Stimulated activated naive CD8-positive, alpha-beta T cell treated with anti-CD3 and anti-CD28 coated beads, Interleukin-15, amount 100 ng/mL, for 72 hours (primary cell): ENCODE data around the gene PSMD13.

Experiments used
- ATAC-seq: fragments of 150-1000 bp; cut with Tn5 transposase; 2 replicates; pipeline ENCODE4 v1.10.0; 2021; ENCODE audit warnings: mild to moderate bottlenecking, moderate library complexity
- DNase-seq, 2 donors: peaks; one replicate each; pipeline ENCODE4 v3.0.0; 2021 to 2022
- H3K27ac Mint-ChIP-seq, 2 donors: one replicate each; pipeline ENCODE4 v1.8.0; 2022; ENCODE audit warnings: mild to moderate bottlenecking in 2 of 2, mixed read lengths in 2 of 2, moderate library complexity in 2 of 2
- H3K27me3 Mint-ChIP-seq: one replicate; pipeline ENCODE4 v1.8.0; 2022; ENCODE audit warnings: mixed read lengths
- H3K4me1 Mint-ChIP-seq: one replicate; pipeline ENCODE4 v1.8.0; 2022; ENCODE audit warnings: mild to moderate bottlenecking, mixed read lengths
- H3K4me3 Mint-ChIP-seq, 2 donors: one replicate each; pipeline ENCODE4 v1.8.0; 2022; ENCODE audit warnings: mild to moderate bottlenecking in 2 of 2, mixed read lengths in 2 of 2, moderate library complexity in 1 of 2
- H3K9me3 Mint-ChIP-seq, 2 donors: one replicate each; pipeline ENCODE4 v1.8.0; 2022; ENCODE audit warnings: mixed read lengths in 2 of 2

Gene PSMD13

DNA sequence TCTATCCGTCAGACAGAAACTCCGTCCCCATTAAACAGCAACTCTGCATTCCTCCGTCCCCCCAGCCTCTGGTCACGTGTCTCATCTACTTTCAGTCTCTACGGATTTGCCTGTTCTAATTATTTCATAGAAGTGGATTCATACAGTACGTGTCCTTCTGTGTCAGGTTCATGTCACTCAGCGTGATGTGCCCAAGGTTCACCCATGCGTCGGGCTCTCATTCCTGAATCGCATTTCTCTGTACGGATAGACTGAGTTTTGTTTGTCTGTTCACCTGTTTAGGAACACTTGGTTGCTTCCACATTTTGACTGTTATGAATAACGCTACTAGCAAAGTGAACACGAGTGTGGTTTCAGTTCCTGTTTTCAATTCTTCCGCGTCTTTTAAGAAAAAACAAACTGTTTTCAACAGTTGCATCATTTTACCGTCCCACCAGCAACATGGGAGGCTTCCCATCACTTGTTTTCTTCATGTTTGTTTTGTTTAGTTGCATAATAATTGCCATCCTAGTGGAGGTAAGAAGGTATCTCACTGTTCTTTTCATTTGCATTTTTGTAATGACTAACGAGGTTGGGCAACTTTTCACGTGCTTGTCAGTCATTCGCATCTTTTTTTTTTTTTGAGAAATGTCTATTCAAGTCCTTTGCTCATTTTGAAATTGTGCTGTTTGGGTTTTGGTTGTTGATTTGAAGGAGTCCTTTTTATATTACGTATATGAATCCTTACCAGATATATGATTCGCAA is 32.5 kb downstream of the PSMD13 start:
- DNase-seq (peak; percentile 70 to 76), ATAC-seq (peak; percentile 76)
- Mint-ChIP-seq H3K4me1 (peaks cover 41% of the 10 kb centered on the region), H3K27me3 (no peaks in the 10 kb centered on the region), H3K27ac (peak overlapping the region; percentile 100), H3K9me3 (no peaks in the 10 kb centered on the region), H3K4me3 (peak overlapping the region; percentile 90 to 99)

DNA sequence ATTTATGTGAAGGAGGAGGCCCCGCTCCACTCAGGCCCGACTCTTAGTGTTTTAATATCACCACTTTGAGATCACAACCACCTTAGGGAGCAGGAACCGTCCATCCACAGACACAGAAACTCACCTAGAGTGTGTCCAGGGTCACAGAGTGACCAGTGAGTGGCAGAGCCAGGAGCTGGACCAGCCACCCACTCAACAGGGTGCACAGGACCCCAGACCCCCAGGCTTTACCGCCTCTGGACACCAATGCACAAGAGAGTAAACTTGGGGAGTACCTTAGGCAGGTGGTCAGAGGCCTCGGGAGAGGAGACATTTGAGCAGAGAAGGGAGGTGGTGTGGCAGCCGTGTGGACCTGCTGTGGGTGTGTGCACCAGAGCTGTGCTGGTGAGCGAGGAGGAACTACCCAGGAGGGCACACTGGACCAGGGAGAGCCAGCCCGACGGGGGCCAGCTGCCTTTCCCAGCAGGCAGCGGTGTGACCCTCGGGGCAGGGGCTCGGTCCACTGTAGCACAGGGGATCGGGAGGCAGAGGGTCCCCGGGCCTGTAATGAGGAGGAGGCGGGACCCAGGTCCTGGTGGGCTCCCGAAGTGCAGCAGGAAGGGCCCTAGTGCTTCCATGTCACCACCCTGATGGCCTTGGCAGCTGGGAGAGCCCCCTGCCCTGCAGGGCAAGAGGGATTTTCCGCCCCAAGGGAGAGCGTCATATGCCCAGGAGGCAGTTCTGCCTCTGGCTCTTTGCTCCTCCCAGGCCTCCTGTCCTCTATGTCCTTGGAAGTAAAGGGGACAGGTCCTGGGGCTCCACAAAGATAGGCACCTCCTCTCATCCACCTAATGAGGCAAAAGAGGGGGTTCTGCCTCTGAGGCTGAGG is 33.9 kb downstream of the PSMD13 start:
- Mint-ChIP-seq H3K4me1 (peaks cover 41% of the 10 kb centered on the region), H3K27me3 (no peaks in the 10 kb centered on the region), H3K9me3 (peaks cover under 1 to 2% of the 10 kb centered on the region in 2 donors), H3K27ac (peak overlapping the region; percentile 100), H3K4me3 (peak overlapping the region; percentile 25 to 99)
- ATAC-seq (no peak), DNase-seq (peak in 1 of 2 donors; percentile 8)

- Mint-ChIP-seq H3K9me3 (peaks cover 6 to 8% of the 10 kb centered on the region in 2 donors), H3K4me3 (no peak overlapping the region), H3K4me1 (peaks cover 41% of the 10 kb centered on the region), H3K27me3 (no peaks in the 10 kb centered on the region), H3K27ac (no peak overlapping the region)
- no peak for ATAC-seq
- DNase-seq, result peak in 1 of 2 donors; percentile 13
Measured at GRCh38 chr11:271319-271715, 34.5 kb downstream of the PSMD13 start.

- no peak overlapping the region for H3K4me3 Mint-ChIP-seq
- H3K27me3 Mint-ChIP-seq, result no peaks in the 10 kb centered on the region
- H3K9me3 Mint-ChIP-seq, result peaks cover 12 to 15% of the 10 kb centered on the region in 2 donors
- no peak for DNase-seq
- ATAC-seq, result no peak
- H3K27ac Mint-ChIP-seq, result no peak overlapping the region
- H3K4me1 Mint-ChIP-seq, result peaks cover 38% of the 10 kb centered on the region
Measured at GRCh38 chr11:272195-272930, 35.6 kb downstream of the PSMD13 start.

- H3K27me3 Mint-ChIP-seq, result no peaks in the 10 kb centered on the region
Measured at GRCh38 chr11:272931-273198, 36.1 kb downstream of the PSMD13 start.

DNA sequence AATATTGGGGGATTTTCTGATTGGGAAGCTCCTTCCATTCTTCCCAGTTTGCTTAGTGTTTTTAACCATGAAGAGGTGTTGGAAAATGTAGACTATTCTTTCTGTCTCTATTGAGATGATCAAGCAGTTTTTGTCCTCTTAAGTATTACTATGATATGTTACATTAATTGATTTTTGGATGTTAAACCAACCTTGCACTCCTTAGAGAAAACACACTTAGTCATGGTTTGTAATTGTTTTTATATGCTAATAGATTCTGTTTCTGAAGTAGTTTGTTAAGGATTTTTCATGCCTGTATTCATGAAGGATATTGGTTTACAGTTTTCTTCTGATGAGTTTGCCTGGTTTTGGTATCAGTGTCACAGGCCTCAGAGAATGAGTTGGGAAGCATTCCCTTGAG is 39.4 kb downstream of the PSMD13 start:
- ATAC-seq (no peak), DNase-seq (no peak)
- H3K27me3 Mint-ChIP-seq, result peaks cover 14% of the 10 kb centered on the region
- H3K4me3 Mint-ChIP-seq, result no peak overlapping the region
- H3K9me3 Mint-ChIP-seq, result peaks cover 15 to 16% of the 10 kb centered on the region in 2 donors
- H3K4me1 Mint-ChIP-seq, result peaks cover 27% of the 10 kb centered on the region
- no peak overlapping the region for H3K27ac Mint-ChIP-seq

More at GRCh38 chr11:272931-273198, 36.1 kb downstream of the PSMD13 start:
- DNase-seq (no peak), ATAC-seq (no peak)
- peaks cover 38% of the 10 kb centered on the region for H3K4me1 Mint-ChIP-seq
- no peak overlapping the region for H3K4me3 Mint-ChIP-seq
- H3K9me3 Mint-ChIP-seq, result peaks cover 15 to 16% of the 10 kb centered on the region in 2 donors
- H3K27ac Mint-ChIP-seq, result no peak overlapping the region

GRCh38 chr11:278001-278951 is 41.5 kb downstream of the PSMD13 start, which contains the start of gene NLRP6:
Gene NLRP6, plus strand, starts transcription at chr11:278407. Its CDS starts 163 bp downstream, at chr11:278570.
- Mint-ChIP-seq H3K27ac (peak within 1 kb of the TSS; percentile 93 to 98), H3K9me3 (peaks cover 15 to 16% of the 10 kb centered on the region in 2 donors), H3K4me3 (peak within 1 kb of the TSS; percentile 89), H3K27me3 (peaks cover 26% of the 10 kb centered on the region), H3K4me1 (peaks cover 47% of the 10 kb centered on the region)
- ATAC-seq (no peak), DNase-seq (peak; percentile 17 to 41)

DNA sequence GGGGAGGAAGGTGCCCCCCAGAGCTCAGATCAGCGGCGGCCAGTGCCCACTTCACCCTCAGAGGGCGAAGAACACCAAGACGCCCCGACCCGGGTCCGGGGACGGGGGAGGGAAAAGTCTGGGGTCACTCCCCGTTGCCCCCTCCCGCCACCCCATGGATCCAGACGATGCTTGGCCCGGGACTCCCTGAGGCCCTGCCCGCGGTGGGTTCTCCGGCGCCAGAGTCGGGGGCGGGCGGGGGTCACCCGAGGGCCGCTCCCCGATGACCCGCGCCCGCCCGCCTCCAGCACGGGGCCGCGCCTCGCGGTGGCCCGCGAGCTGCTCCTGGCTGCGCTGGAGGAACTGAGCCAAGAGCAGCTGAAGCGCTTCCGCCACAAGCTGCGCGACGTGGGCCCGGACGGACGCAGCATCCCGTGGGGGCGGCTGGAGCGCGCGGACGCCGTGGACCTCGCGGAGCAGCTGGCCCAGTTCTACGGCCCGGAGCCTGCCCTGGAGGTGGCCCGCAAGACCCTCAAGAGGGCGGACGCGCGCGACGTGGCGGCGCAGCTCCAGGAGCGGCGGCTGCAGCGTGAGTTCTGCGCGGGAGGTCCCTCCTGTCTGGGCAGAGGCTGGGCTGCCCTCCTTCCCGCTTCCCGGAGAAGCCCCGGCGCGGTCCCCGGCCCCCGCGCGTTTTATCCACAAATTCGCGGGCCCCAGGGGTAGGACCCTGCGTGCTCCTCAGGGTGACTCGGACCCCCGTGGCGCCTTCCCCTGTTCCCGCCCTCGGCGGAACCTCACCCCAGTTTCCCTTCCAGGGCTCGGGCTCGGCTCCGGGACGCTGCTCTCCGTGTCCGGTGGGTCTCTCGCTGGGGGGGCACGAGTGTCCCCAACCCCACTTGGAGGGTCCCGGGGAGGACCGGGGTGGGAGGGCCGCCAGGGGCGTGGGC is 42.5 kb downstream of the PSMD13 start:
- H3K4me1 Mint-ChIP-seq, result peaks cover 56% of the 10 kb centered on the region
- H3K27ac Mint-ChIP-seq, result peak overlapping the region in 1 of 2 donors; percentile 98
- peaks cover 26% of the 10 kb centered on the region for H3K27me3 Mint-ChIP-seq
- DNase-seq, result peak; percentile 26 to 33
- peaks cover 15 to 16% of the 10 kb centered on the region in 2 donors for H3K9me3 Mint-ChIP-seq
- H3K4me3 Mint-ChIP-seq, result peak overlapping the region; percentile 89
- peak; percentile 10 for ATAC-seq

- H3K9me3 Mint-ChIP-seq, result peaks cover 15 to 16% of the 10 kb centered on the region in 2 donors
- H3K4me3 Mint-ChIP-seq, result peak overlapping the region; percentile 65 to 89
- H3K27me3 Mint-ChIP-seq, result peaks cover 26% of the 10 kb centered on the region
- H3K4me1 Mint-ChIP-seq, result peaks cover 63% of the 10 kb centered on the region
- H3K27ac Mint-ChIP-seq, result peak overlapping the region in 1 of 2 donors; percentile 49
- DNase-seq (peak; percentile 51 to 56), ATAC-seq (peak; percentile 51)
Measured at GRCh38 chr11:279966-280705, 43.4 kb downstream of the PSMD13 start.

DNA sequence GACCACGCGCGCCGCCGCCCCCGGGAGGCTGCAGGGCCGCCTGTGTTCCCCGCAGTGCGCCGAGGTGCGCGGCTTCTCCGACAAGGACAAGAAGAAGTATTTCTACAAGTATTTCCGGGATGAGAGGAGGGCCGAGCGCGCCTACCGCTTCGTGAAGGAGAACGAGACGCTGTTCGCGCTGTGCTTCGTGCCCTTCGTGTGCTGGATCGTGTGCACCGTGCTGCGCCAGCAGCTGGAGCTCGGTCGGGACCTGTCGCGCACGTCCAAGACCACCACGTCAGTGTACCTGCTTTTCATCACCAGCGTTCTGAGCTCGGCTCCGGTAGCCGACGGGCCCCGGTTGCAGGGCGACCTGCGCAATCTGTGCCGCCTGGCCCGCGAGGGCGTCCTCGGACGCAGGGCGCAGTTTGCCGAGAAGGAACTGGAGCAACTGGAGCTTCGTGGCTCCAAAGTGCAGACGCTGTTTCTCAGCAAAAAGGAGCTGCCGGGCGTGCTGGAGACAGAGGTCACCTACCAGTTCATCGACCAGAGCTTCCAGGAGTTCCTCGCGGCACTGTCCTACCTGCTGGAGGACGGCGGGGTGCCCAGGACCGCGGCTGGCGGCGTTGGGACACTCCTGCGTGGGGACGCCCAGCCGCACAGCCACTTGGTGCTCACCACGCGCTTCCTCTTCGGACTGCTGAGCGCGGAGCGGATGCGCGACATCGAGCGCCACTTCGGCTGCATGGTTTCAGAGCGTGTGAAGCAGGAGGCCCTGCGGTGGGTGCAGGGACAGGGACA is 44.1 kb downstream of the PSMD13 start:
- Mint-ChIP-seq H3K4me1 (peaks cover 71% of the 10 kb centered on the region), H3K4me3 (peak overlapping the region; percentile 65 to 89), H3K9me3 (peaks cover 11 to 13% of the 10 kb centered on the region in 2 donors), H3K27ac (peak overlapping the region in 1 of 2 donors; percentile 36), H3K27me3 (peaks cover 26% of the 10 kb centered on the region)
- DNase-seq, result peak; percentile 28 to 60
- ATAC-seq, result peak; percentile 59

DNA sequence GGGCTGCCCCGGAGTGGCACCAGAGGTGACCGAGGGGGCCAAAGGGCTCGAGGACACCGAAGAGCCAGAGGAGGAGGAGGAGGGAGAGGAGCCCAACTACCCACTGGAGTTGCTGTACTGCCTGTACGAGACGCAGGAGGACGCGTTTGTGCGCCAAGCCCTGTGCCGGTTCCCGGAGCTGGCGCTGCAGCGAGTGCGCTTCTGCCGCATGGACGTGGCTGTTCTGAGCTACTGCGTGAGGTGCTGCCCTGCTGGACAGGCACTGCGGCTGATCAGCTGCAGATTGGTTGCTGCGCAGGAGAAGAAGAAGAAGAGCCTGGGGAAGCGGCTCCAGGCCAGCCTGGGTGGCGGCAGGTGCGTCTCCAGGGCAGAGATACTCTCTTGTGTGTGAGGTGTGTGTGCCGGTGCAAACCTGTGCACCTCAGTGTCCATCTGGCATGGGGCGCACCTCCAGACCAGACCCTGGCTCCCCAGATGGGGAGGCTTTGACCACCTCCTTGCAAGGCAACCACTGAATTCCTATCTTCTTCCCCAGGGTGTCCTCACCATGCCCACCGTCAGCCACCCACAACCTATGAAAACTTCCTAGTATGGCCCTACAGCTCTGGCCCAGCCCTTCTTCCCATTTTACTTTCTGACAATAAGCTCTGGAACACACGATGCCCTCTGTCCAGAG is 44.8 kb downstream of the PSMD13 start:
- Mint-ChIP-seq H3K9me3 (peaks cover 3 to 7% of the 10 kb centered on the region in 2 donors), H3K27me3 (peaks cover 26% of the 10 kb centered on the region), H3K4me1 (peaks cover 78% of the 10 kb centered on the region), H3K27ac (peak overlapping the region; percentile 43 to 48), H3K4me3 (peak overlapping the region; percentile 65 to 89)
- ATAC-seq (peak; percentile 26), DNase-seq (peak; percentile 59 to 61)

DNA sequence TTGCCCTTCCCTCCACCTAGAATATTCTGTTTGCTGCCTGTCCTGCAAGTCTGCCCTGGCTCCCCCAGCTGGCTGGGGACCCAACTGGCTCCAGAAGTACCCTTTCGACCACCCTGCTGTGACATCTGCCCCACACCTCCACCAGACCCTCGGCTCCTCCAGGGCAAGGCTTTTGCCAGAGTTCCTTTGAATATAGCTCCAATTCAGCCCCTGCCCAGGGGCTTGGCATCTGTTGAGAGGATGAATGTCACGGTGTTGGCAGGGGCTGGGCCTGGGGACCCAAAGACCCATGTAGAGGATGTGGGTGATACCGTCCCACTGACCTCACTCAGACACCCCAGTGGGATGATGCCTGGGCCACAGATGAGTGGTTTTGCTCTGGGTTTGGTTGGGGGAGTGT is 45.4 kb downstream of the PSMD13 start:
- ATAC-seq (no peak), DNase-seq (peak; percentile 16 to 17)
- Mint-ChIP-seq H3K4me1 (peaks cover 81% of the 10 kb centered on the region), H3K4me3 (peak overlapping the region; percentile 65 to 89), H3K27me3 (peaks cover 26% of the 10 kb centered on the region), H3K9me3 (peaks cover 0 to 4% of the 10 kb centered on the region in 2 donors), H3K27ac (peak overlapping the region; percentile 43 to 48)
